Measurements from ENCODE around the gene GPATCH2L.

GPATCH2L gene

GRCh38 chr14:76245097-76245496 lies 93.4 kb downstream of the GPATCH2L start:
- TF ChIP-seq CTCF (conservative IDR thresholded peaks at IDR 0.05): no peak
- TF ChIP-seq ZFX (IDR thresholded peaks at IDR 0.05): no peak
- H3K27ac ChIP-seq: no peak overlapping the region

GRCh38 chr14:76250302-76250701 lies 98.6 kb downstream of the GPATCH2L start:
- TF ChIP-seq CTCF (conservative IDR thresholded peaks at IDR 0.05): no peak
- TF ChIP-seq ZFX (IDR thresholded peaks at IDR 0.05): no peak
- no peak overlapping the region for H3K27ac ChIP-seq

- TF ChIP-seq ZFX (IDR thresholded peaks at IDR 0.05): no peak
- no peak for TF ChIP-seq CTCF (conservative IDR thresholded peaks at IDR 0.05)
- H3K27ac ChIP-seq: no peak overlapping the region
These were observed 100.7 kb downstream of the GPATCH2L start for GRCh38 chr14:76252471-76252870.

- TF ChIP-seq ZFX (IDR thresholded peaks at IDR 0.05): no peak
- no peak for TF ChIP-seq CTCF (conservative IDR thresholded peaks at IDR 0.05)
- no peak overlapping the region for H3K27ac ChIP-seq
These were observed 101.4 kb downstream of the GPATCH2L start for GRCh38 chr14:76253111-76253510.

GRCh38 chr14:76256545-76256944 lies 104.8 kb downstream of the GPATCH2L start:
- TF ChIP-seq CTCF (conservative IDR thresholded peaks at IDR 0.05) (no peak), ZFX (IDR thresholded peaks at IDR 0.05) (no peak)
- H3K27ac ChIP-seq: no peak overlapping the region

- no peak overlapping the region for H3K27ac ChIP-seq
- TF ChIP-seq CTCF (conservative IDR thresholded peaks at IDR 0.05) (no peak), ZFX (IDR thresholded peaks at IDR 0.05) (no peak)
These were observed 105.5 kb downstream of the GPATCH2L start for GRCh38 chr14:76257111-76257803.

GRCh38 chr14:76257842-76258397 lies 106.2 kb downstream of the GPATCH2L start:
- no peak overlapping the region for H3K27ac ChIP-seq
- TF ChIP-seq ZFX (IDR thresholded peaks at IDR 0.05) (no peak), CTCF (conservative IDR thresholded peaks at IDR 0.05) (no peak)
